HG03460 (cell line): Measurements from ENCODE around the gene OSGIN1.

Experiments
- ATAC-seq: cut with Tn5 transposase; IDR thresholded peaks from one replicate; pipeline ENCODE4 v1.9.1; 2021; ENCODE audit not compliant: unreplicated experiment

OSGIN1 gene

DNA sequence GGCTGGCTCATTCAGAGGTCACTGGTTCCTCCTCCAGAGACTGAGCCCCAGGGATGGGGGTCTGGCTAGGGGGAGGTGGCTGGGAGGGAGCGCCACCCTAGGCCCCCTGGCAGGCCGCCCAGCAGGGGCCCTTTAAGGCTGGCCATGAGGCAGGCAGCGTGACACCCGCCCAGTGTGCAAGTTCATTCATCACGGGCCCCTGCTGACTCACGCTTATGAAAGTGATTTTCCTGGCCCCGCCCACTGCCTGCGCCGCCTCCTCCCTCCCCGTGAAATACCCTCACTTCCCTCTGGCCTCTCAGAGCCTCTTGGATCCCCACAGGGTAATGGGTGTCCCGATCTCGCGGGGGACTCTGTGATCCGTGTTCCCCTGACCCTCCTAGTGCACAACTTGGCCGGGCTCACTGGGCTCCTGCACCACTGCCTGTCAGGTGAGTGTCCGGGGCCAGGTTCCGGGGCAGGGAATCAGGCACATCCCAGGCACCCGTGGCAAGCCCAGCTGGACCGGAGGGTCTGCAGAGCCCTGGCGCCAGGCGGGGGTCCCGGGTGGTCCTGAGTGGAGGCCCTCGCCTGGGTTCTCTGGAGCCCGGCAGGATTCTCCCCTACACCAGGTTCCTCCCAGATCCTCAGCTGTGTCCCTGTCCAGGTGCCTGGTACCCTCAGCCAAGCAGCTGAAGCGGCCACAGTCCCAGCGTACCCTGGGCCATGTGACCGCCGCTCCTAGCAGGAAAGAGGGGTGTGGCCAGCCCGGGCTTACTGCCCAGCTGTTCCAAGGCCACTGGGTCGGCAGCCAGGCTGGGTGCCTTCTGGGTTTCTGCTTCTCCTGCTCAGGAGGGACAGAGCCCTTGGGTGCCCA lies at the start of gene OSGIN1:
Gene OSGIN1 (plus strand): TSS at position 301 of the 856 bp plus-strand sequence. CDS start 4,432 bp downstream, outside the sequence.
- peak; percentile 80 for ATAC-seq

- ATAC-seq: no peak
Measured at GRCh38 chr16:83903751-83904150, 49.3 kb upstream of the OSGIN1 start.

DNA sequence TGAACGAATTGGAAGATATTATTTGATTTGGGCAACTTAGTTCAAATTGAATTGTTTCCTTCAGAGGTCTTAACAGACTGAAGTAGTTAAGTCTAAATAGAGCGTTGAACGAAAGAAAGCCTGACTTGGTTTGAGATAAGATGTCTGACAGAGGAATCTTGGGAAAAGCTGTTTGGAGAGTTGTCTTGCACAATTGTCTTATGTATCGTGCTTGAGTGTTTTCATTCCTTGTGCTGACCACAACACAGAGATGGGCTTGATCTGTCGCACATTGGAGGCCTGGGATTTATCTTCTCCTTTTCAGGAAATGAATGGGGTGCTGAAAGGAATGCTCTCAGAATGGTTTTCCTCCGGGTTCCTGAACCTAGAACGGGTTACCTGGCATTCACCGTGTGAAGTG lies 46.4 kb upstream of the OSGIN1 start:
- no peak for ATAC-seq

DNA sequence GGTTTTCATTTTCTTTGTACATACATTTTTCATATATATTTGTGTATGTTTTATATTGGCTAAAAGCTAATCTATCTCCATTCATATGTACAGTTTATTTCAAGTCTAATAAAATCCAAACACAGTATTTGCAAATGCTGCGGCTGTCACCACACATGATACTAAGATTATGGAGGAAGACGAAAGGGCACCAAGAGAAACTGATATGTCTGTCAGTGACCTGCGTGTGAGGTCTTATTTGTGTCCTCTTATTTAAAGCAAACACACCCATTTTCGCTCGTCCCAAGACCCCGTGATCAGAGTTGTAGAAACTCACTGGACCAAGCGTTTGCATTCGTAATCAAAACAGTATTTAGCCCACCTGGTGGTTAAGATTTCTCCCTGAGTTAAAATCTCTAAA lies 45.9 kb upstream of the OSGIN1 start:
- ATAC-seq: no peak

DNA sequence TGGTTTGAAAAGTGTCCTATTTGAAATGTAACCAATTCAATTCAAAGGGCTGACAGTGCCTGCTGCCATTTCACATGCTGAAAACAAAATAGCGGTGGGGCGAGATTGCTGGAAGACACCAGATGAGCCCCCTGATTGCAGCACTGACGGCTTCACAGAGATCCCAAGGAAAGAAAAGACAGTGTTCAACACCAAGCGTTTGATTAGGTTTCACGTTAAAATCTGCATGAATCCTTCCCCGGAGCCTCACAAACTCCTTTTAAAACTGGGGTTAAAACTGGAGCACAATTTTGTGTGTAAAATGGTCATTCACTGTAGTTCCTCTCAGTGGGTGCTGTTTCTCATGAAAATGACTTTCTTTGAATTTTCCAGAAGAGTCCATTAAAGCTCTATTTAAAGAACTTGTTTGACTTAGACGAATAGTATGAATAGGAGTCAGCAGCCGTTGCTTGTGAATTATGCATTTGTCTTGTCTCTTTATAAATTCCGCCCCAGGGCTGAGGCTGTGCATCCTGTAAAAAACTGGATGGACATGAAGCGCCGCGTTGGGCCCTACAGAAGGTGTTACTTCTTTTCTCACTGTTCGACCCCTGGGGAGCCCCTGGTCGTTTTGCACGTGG lies 45.3 kb upstream of the OSGIN1 start:
- no peak for ATAC-seq

DNA sequence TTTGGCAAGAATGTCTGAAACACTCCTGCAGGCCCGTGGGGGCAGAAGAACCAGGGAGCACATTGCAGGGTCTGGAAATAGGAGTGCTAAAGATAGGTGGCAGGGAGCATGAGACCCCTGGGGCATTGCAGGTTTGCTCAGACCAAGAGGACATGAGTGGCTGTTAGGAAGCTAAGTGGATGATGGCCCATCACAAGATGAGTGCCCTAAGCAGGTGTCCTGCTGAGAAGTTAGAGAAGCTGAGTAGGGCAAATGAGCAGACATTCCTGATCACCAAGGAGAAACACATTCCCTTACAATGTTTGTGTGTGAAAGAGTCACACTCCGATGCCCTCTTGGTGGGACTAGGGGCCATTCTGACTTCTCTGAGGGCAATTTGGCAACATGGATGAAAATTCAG lies 44.2 kb upstream of the OSGIN1 start:
- no peak for ATAC-seq

DNA sequence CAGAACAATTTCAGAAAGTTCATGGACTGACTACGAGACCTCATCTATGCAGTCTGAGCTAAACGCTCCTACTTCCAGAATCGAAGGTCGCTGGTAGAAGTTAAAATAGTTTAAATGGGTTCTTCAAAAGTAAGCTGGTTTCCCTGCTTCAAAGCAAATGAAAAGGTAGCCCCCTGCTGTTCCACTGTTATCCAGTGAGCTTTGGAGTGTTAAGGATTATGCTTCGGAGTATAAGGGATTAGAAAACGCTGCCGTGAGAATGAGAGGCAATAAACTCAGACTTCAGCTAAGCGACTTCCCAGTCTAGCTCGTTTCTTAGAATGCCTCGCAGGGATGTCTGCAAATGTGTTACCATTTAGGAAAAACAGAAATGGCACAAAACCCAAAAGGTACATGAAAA lies 41.8 kb upstream of the OSGIN1 start:
- ATAC-seq: no peak

GRCh38 chr16:83912519-83913244 lies 40.4 kb upstream of the OSGIN1 start:
- ATAC-seq: no peak

GRCh38 chr16:83913245-83913633 lies 39.8 kb upstream of the OSGIN1 start:
- no peak for ATAC-seq

DNA sequence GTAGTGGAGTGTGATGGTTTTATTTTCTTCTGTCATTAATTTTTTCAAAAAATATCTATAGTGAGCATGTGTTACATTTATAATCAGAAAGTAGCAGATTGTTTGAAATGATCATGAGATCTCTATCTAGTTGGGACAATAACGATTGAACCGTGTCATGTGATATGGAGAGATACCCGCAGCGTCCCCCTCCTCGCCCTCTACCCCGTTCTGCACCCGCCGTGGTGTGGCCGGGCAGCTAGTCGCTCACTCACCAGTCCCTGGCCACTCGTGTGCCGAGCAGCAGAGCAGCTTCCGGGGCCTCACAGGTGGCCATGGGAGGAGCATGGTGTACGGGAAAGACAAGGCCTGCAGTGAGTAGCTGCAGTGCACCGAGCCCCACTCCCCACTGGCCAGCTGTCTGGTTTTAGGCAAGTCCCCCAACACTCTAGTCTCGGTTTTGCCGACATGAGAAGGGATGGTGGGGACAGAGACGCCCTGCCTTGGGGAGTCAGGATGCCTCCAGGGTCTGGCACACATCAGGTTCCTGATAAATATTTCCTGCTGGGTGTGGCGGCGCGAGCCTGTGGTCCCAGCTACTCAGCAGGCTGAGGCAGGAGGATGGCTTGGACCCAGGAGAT lies 38.8 kb upstream of the OSGIN1 start:
- ATAC-seq: no peak

DNA sequence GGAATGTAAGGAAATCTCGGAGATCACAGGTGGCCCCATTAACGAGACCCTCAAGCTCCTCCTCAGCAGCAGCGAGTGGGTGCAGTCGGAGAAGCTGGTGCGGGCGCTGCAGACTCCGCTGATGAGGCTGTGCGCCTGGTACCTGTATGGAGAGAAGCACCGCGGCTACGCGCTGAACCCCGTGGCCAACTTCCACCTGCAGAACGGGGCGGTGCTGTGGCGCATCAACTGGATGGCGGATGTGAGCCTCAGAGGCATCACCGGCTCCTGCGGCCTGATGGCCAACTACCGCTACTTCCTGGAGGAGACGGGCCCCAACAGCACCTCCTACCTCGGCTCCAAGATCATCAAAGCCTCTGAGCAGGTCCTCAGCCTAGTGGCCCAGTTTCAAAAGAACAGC lies 38.0 kb upstream of the OSGIN1 start:
- ATAC-seq: no peak

DNA sequence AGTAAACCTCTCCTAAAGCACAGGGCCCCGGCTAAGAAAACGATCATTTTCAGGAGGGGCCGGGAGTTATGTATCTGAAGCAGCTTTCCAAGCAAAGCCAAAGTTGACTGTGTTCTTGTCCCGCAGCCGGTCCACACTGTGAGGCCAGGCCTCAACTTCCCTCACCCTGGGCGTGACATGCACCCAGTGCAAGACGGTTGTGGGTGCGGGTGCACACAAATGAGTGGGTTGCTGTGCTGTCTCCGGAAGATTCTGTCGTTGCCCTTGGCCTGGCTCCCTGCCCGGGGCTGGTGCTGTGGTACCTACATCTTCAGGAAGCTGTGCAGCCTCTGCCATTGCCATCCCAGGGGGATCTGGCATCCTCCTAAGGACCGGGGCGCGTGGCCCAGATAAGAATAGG lies 37.5 kb upstream of the OSGIN1 start:
- ATAC-seq: no peak

DNA sequence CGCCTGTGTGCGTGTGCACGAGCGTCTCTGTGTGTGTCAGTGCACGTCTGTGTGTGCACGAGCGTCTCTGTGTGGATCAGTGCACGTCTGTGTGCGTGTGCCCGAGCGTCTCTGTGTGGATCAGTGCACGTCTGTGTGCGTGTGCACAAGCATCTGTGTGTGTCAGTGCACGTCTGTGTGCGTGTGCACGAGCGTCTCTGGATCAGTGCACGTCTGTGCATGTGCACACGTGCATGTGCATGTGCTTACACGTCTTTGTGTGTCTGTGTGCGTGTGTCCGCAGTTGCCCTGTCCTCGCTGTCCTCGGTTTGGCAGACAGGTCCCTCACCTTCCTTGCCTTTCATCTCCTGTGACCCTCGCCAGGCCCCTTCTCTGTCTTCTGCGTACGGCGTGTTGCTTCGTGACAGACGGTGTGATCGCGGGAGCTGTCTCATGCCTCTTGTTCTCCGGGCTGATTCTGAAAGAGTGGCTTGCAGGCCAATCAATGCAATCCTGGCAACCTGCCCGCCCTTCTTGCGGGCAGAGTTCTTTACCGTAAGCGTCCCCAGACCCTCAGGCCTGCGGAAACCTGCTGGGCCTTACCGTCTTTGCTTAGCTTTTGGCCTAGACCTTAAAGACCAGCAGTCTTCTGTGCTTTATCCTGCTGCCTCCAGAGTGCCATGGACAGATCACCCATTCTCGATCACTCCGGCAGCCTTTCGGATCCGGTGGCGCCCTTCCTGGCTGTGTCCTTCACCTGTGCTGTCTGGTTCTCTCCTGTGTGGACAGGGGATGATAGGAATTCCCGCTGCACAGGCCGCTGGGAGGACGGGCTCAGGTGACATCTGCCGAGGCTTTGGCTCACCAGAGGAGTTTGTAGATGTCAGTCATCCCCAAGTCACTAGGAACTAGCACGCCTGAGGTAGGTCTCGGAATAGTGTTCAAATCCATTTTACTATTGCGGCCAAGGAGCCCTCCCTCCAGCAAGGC lies 35.6 kb upstream of the OSGIN1 start:
- ATAC-seq: no peak

- no peak for ATAC-seq
Measured at GRCh38 chr16:83920894-83921491, 32.0 kb upstream of the OSGIN1 start.

DNA sequence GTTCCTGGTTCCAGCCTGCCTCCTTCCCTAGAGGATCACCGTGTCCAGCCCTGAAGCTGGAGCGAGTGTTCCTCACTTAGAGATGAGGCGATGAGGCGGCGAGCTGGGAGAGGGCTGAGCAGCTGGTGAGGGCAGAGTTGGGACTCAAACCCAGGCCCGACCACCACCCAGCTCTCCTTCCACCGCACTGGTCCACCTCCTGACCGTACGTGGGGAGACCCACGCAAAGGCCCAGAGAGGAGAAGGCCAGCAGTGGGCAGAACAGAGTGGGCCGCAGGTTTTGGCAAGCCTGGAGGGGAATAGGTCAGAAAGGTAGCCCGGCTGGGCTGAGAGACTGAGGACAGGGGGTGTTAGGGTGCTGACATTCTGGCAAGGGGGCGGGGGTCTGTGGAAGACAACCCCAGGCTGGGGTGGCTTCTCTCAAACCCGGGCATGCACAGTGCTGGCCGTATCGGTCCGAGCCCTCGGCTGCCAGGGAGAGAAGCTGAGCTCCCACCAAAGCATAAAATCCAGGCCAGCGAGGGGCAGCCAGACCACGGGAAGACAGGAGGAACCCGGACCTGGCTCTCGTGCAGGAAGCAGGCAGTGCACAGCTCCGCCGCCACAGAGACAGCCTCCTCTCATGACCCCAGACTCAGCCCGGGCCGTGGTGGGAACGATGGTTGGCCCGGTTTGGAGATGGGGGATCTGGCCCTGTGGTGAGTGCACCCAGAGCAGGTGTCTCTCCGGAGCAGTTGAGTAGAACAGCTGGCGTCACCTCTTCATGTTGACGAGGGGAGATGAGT lies 29.3 kb upstream of the OSGIN1 start:
- ATAC-seq: no peak

- no peak for ATAC-seq
Measured at GRCh38 chr16:83924686-83925085, 28.4 kb upstream of the OSGIN1 start.

- ATAC-seq: no peak
Measured at GRCh38 chr16:83925095-83925905, 27.7 kb upstream of the OSGIN1 start.
